ENCODE results near the gene DAAM2.

The DAAM2 gene

GRCh38 chr6:39820553-39820952 lies 28.4 kb downstream of the DAAM2 start:
- DNase-seq = no peak

DNA sequence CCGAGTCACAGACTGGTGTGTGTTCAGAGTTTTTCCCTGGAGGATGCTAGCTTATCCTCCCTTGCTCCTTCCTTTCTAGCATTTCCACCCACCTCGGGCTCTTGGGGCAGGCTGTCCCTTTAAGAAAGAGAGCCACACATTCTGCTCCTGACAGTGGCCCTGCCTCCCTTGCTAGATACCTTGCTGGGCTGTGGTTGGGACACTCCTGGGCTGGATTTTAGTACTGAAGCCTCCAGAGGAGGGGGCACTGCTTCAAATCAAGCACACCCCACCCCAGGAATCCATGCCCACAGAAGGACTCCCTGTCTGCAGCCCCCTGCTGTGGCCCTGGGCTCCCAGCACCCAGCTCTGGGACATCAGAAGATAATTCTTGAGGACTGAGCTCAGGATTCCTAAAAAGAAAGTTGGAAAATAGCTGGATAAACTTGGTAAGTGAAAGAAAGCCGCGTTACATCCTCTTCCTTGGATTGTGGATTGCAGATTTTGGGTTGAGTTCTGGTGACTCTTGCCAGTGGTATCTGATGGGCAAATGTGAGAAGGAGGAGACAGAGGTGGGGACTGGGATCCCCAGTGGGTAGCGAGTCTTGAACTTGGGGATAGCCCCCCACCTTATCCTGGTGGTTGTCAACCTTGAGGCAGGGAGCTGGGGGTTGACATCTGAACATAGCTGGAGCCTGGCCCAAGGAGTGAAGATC lies 29.0 kb downstream of the DAAM2 start:
- no peak for DNase-seq

- no peak for DNase-seq
Measured at GRCh38 chr6:39821742-39822532, 29.8 kb downstream of the DAAM2 start.

DNA sequence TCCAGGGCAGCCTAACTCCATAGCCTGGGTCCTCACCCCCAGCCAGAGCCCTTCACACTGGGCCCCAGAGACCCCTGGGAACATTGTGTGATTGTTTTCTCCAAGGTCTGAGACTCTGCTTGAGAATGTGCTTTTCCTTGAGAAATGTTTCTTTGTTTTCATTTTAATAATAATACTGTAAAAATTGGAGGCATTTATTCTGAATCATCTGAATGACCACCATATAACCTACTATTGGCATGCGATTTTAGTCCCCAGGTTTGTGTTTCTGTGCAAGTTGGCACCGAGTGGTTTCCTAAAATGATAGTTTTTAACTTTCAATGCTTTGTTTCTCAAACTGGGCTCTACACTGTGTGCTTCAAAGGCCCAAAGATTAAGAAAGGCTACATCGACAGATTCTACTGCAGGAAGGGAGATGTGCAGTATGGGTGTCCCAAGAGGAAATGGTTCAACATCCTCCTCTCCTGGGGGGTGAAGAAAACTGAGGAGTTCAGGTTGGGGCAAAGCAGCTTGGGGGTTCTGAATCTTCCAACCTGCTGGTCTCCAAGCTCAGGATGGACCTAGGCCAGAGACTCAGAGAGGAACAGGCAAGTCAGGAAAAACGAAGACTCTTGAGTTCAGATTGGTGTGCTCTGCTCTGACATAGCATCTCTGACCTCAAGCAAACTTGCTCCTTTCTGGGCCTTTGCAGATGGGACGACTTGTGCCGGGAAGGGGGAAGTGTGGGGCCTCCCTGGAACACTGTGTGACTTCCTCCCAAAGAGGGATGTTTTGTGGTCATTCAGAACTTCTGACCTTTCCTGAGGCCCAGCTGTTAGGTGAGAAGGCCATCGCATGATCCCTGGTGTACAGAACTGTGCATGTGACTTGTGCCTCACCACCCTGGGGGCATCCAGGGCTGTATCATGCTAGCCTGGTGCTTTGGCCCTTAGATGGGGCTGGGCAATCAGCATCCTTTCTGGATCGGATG lies 31.0 kb downstream of the DAAM2 start:
- DNase-seq = no peak

- DNase-seq = no peak
Measured at GRCh38 chr6:39824030-39824926, 32.1 kb downstream of the DAAM2 start.

DNA sequence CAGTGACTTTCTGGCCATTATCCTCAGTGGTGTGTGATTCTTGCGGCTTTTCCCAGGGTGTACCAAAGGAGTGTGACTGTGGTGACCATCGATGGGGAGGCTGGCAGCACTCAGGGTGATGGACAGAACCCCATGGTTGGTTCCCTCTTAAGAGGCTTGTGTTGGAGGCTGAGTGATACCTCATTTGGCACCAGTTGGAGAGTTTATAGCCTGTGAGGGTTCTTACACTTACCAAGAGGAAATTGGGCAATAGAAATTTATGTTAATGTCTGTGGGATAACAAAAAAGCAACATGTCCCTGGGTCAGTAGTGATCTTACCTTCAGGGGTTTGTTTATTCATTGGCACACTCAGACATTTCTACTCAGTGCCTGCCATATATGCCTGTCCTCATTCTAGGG lies 37.2 kb downstream of the DAAM2 start:
- no peak for DNase-seq

DNA sequence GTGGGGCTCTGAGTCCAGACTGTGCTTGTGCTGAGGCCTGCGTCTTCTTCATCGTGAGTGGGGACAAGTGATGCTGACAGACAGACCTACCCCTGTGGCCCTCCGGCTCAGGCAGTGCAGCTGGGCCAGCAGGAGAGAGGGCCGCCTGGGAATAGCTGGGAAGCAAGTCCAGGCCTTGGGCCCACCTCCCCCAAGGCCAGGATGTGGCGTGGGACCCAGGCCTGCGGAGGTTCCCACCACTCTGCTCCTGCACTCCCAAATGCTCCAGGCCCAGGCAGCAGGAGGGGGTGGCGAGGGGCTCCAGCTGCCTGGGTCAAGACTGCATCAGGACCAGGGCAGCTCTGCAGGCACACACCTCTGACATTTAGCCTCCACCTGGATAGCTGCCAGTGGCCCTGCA lies 38.3 kb downstream of the DAAM2 start:
- DNase-seq = no peak

DNA sequence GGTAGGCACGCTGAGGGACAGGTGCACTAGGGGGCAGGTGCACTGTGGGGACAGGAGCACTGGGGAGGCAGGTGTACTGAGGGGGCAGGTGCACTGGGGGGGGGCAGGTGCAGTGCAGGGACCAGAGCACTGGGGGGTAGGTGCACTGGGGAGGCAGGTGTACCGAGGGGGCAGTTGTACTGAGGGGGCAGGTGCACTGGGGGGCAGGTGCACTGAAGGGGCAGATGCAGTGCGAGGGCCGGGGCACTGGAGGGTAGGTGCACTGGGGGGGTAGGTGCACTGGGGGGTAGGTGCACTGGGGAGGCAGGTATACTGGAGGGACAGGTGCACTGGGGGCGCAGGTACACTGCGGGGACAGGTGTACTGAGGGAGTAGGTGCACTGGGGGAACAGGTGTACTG lies 39.5 kb downstream of the DAAM2 start:
- no peak for DNase-seq

DNA sequence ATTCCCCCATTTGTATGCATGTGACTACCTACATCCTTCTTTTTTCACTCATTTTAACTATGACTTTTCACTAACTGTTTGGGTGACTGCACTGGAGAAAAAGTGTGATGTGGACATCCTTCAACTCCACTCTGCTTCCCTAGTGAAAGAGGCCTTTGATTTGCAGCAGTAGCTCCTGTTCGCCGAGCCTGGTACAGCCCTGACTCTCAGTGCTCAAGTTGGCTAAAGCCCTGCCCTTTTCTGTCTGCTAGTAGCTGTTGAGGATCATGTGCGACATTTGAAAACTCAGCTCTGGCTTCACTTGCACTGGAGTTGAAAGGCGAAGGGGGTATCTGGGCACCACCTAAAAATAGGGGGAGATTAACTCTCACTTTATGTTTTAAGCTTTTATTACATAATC lies 42.1 kb downstream of the DAAM2 start:
- no peak for DNase-seq

DNA sequence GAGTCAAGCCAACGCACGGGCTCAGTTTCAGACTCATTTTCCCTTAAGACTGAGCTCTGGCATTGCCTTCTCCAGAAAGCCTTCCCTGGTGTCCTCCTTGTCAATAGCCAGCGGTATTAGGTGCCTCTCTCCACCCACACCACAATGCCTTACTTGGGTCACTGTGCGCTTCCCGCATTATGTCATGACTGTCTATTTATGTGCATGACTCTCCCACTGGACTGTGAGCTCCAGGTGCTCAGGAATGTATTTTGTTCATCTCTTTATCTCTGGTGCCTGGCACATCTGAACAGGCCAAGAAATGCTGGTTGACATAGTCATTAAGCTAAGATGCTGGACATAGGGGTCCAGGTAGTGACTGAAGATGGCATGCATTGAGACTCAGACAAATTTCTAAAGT lies 42.7 kb downstream of the DAAM2 start:
- DNase-seq = no peak

GRCh38 chr6:39835821-39836295 lies 43.7 kb downstream of the DAAM2 start:
- no peak for DNase-seq

GRCh38 chr6:39836606-39837005 lies 44.4 kb downstream of the DAAM2 start:
- no peak for DNase-seq

GRCh38 chr6:39839445-39839844 lies 47.3 kb downstream of the DAAM2 start:
- no peak for DNase-seq

DNA sequence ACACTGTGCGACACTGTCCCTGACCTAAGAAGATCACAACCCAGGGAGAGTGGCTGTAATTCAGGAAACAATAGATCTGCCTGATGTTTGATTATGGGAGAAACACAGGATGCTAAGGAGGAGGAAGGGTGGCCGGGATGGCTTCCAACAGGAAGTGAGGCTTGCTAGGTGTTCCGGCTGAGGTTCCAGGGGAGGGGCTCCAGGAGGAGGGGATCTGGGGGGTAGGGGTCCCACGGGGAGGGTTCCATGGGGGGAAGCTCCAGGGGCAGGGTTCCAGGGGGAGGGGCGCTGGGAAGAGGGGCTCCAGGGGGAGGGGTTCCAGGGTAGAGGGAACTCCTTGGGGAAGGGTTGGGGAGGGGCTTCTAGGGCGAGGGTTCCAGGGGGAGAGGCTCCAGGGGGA lies 48.6 kb downstream of the DAAM2 start:
- no peak for DNase-seq

DNA sequence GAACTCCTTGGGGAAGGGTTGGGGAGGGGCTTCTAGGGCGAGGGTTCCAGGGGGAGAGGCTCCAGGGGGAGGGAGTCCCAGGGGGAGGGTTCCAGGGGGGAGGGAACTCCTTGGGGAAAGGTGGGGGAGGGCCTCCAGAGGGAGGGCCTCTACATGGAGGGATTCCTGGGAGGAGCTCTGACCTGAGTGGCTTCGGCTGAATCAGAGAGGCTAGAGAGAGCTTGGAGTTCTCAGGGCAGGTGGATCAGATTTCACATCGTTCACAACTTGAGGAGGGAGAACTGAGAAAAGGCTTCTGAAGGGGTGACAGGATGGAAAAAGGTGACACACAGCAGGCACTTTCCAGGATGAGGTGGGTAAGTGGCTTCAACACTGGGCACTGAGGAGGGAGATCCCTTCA lies 49.1 kb downstream of the DAAM2 start:
- DNase-seq = no peak

GRCh38 chr6:39841923-39842322 lies 49.7 kb downstream of the DAAM2 start:
- no peak for DNase-seq

- no peak for DNase-seq
Measured at GRCh38 chr6:39843305-39844020, 51.3 kb downstream of the DAAM2 start.

DNA sequence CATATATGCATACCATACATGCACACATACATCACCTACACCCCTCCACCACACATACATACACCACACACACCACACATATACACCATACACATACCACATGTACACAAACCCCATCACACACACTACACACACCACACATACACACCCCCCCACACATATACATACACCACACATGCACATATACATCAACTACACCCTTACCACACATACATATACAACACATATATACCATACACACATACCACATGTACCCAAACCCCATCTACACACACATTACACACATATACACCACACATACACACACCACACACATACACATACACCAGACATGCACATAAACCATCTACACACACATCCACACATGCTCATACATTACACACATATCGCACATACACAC lies 52.7 kb downstream of the DAAM2 start:
- DNase-seq = no peak

DNA sequence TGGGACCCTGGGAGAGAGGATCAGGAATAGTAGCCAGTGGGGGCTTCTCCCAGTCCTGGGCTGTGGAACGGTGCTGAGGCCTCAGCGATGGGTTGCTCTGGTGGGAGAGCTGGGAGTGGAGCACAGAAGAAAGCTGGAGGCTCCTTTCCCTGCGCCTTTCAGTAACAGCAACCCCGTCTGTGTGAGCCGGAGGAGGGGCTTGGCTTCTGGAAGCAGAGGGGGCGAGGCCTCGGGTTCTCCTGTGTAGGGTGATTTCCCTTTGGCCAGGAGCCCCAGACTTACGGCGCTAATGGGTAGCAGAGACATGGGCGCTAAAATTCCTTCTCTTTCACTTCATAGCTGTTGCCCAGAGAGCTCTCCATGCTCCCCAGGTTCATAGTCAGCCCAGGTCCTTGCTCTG lies 55.0 kb downstream of the DAAM2 start:
- DNase-seq = no peak

DNA sequence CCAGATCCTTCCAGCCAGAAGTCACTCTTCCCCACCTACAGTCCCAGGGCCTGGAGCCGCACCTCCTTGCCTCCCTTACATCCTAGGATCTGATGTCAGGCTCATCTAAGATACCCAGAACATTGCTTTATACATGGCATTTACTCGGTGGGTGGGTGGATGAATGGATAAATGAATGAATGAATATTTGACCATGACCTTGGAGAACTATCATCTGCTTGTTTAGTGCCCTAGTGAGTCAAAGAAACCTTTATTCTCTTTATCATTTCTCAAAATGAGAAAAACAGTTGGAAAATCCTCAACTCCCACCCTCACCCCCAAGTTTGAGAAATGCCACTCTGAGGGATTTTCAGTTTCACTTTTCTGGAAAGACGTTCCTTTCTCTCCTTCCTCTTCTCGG lies 56.0 kb downstream of the DAAM2 start:
- DNase-seq = no peak

GRCh38 chr6:39849228-39849627 lies 57.1 kb downstream of the DAAM2 start:
- DNase-seq = no peak

DNA sequence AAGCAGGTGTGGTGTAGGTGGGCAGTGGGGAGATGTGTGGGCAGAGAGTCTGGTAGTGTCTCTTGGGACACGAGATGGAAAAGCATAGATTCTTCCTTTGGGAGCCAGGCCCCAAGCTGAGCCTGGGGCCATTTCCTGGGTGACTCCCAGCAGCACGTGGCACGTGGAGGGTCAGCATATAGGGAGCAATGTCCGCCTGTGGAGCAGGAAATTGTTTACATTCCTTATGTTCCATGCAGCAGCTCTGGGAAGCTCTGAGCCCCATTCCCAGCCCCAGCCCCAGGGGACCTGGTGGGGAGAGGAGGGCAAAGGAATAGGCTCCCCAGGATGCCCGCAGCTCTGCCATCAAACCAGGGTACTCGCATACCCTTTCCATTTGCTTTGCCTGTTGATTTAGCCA lies 57.6 kb downstream of the DAAM2 start:
- no peak for DNase-seq
